MCF 10A (cell line): ENCODE results near the gene DAB1. TPM values are rescaled to one million over a fixed set of nuclear protein-coding genes. Genes with fewer than 3 reads are reported as not detected.

Experiments
- BruUV-seq: library from RNA; stranded (reverse); fragments of 400-500 nt; replicated peaks from 2 replicates; lab custom pipeline; 2021; lab: Mats Ljungman, UMichigan
- CTCF ChIA-PET: fragments of 300-600 bp; sonication (Branson Sonifier 250); formaldehyde crosslinking; extraction: SDS; loops from one replicate; lab custom pipeline; 2021; ENCODE audit warnings: antibody characterized with exemption, inconsistent platforms; lab: Yijun Ruan, JAX
- POLR2A ChIA-PET: fragments of 300-600, 350-650 bp; sonication (Branson Sonifier 250); formaldehyde crosslinking; extraction: SDS; loops from one replicate; lab custom pipeline; 2020; ENCODE audit warnings: antibody characterized with exemption, inconsistent platforms; lab: Yijun Ruan, JAX
- DNase-seq: peaks from one replicate; pipeline ENCODE4 v3.0.0-alpha.2; 2018; ENCODE audit not compliant: unreplicated experiment
- H3K27ac Mint-ChIP-seq: one replicate; pipeline ENCODE4 v1.8.0; 2022; ENCODE audit warnings: mild to moderate bottlenecking, low read depth, mixed read lengths; ENCODE audit not compliant: unreplicated experiment
- H3K27me3 Mint-ChIP-seq: one replicate; pipeline ENCODE4 v1.8.0; 2022; ENCODE audit warnings: mixed read lengths; ENCODE audit not compliant: insufficient read depth, unreplicated experiment
- H3K36me3 Mint-ChIP-seq: one replicate; pipeline ENCODE4 v1.8.0; 2022; ENCODE audit warnings: mild to moderate bottlenecking, moderate library complexity, mixed read lengths; ENCODE audit not compliant: insufficient read depth, unreplicated experiment
- H3K4me1 Mint-ChIP-seq: one replicate; pipeline ENCODE4 v1.8.0; 2022; ENCODE audit warnings: mixed read lengths; ENCODE audit not compliant: insufficient read depth, unreplicated experiment
- H3K4me3 Mint-ChIP-seq: one replicate; pipeline ENCODE4 v1.8.0; 2022; ENCODE audit warnings: mild to moderate bottlenecking, moderate library complexity, mixed read lengths; ENCODE audit not compliant: unreplicated experiment
- H3K9me3 Mint-ChIP-seq: one replicate; pipeline ENCODE4 v1.8.0; 2022; ENCODE audit warnings: mixed read lengths; ENCODE audit not compliant: unreplicated experiment
- CTCF ChIP-seq: fragments of 200-600 bp; IDR thresholded peaks from one replicate; pipeline ENCODE4 v1.8.0; 2022; ENCODE audit warnings: antibody characterized with exemption, mild to moderate bottlenecking; ENCODE audit not compliant: unreplicated experiment
- intact Hi-C: fragments of 100-400 bp; cut with micrococcal nuclease; formaldehyde crosslinking; loops from 2 replicates; pipeline ENCODE4 v1.14.1; 2022
- total RNA-seq: library from RNA; stranded (reverse); gene quantifications from 2 replicates; pipeline ENCODE4 v1.2.3, GENCODE V29; 2022

Gene DAB1
- total RNA-seq, 1 experiment from 2014 or later: not detected

DNA sequence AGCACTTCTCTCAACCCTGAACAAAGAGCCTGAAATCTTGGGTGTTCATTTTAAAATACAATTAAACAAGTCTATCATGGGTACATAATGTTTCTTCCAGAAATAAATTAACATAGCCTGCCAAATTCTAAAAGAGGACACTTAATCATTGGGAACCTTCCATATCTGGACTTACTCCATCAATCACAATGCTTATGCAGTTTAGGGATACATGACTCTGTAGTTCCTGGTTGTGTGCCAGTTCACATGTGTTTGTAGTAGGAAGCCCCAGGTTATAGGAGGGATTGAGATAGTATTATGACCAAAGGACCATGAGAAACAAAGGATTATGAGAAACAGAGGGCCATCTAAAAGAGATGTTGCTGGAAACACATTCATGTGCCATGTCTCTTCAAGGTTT is 19.1 kb upstream of the DAB1 start:
- no peak overlapping the region for H3K27ac Mint-ChIP-seq
- CTCF ChIA-PET: interaction anchor here (1.3 kb wide), 1 partner anchor 10 kb away, joined by 4 read pairs; no protein-coding TSS in a partner anchor
- H3K4me1 Mint-ChIP-seq: no peaks in the 10 kb centered on the region
- no peak overlapping the region for H3K4me3 Mint-ChIP-seq
- intact Hi-C loops: no loop called here
- TF ChIP-seq CTCF: no peak
- H3K36me3 Mint-ChIP-seq: no peaks in the 10 kb centered on the region
- peaks cover 21% of the 10 kb centered on the region for H3K27me3 Mint-ChIP-seq
- DNase-seq: no peak
- BruUV-seq: no TSS peak
- POLR2A ChIA-PET: no interaction called here
- no peaks in the 10 kb centered on the region for H3K9me3 Mint-ChIP-seq

DNA sequence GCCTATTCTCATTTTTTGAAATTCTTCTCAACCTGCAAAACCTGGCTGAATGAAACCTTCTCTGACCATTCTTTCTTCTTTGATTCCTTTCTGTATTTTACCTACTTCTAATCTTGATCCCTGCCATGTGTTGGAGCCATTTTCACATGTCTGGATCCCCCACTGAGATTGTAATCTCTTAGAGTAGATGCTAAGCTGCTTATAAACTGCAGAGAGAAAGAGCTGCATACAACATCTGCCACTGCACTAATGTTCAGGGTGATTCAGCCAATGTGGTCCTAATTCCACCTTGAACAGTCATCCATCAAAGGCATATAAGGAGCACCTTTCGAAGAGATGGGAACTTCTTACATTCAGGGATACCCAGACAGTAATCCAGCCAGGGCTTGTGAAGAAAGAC is 16.2 kb upstream of the DAB1 start:
- Mint-ChIP-seq H3K27ac (no peak overlapping the region), H3K36me3 (no peaks in the 10 kb centered on the region), H3K4me3 (no peak overlapping the region), H3K9me3 (no peaks in the 10 kb centered on the region), H3K4me1 (no peaks in the 10 kb centered on the region), H3K27me3 (peaks cover 21% of the 10 kb centered on the region)
- BruUV-seq: no TSS peak
- CTCF ChIA-PET: interaction anchor here (0.7 kb wide), 1 partner anchor 91 kb away, joined by 4 read pairs; no protein-coding TSS in a partner anchor
- TF ChIP-seq CTCF: no peak
- POLR2A ChIA-PET: interaction anchor here (0.6 kb wide), 1 partner anchor 300 kb away, joined by 3 read pairs; no protein-coding TSS in a partner anchor
- DNase-seq: no peak
- intact Hi-C loops: no loop called here

GRCh38 chr1:57431400-57431799 is 7.5 kb upstream of the DAB1 start:
- H3K9me3 Mint-ChIP-seq: no peaks in the 10 kb centered on the region
- BruUV-seq: no TSS peak

More at GRCh38 chr1:57431400-57431799, 7.5 kb upstream of the DAB1 start:
- H3K4me3 Mint-ChIP-seq: no peak overlapping the region
- H3K27me3 Mint-ChIP-seq: peaks cover 3% of the 10 kb centered on the region
- ChIA-PET POLR2A (no interaction called here), CTCF (no interaction called here)
- intact Hi-C loops: no loop called here
- no peak overlapping the region for H3K27ac Mint-ChIP-seq
- H3K36me3 Mint-ChIP-seq: no peaks in the 10 kb centered on the region
- TF ChIP-seq CTCF: no peak
- no peaks in the 10 kb centered on the region for H3K4me1 Mint-ChIP-seq
- DNase-seq: no peak
